Upper lobe of left lung (tissue), 4 donors: Measurements from ENCODE around the gene RHOG.

Source experiments
- POLR2A ChIP-seq, 4 donors: fragments of 450-650 bp; IDR thresholded peaks; one replicate each; pipeline ENCODE4 v1.5.1; 2016 to 2017; ENCODE audit warnings: antibody characterized with exemption in 4 of 4, mild to moderate bottlenecking in 2 of 4
- POLR2AphosphoS5 ChIP-seq, 2 donors: sonication (generic); formaldehyde crosslinking; IDR thresholded peaks; one replicate each; pipeline ENCODE4 v1.5.1; 2017; ENCODE audit warnings: antibody characterized with exemption in 2 of 2
- TF ChIP-seq, protein P1 (sequence below), 6 experiments: fragments of 450-650 bp in 4 of 6; fragments of 200-600 bp in 2 of 6; sonication (generic) in 2 of 6; IDR thresholded peaks; one replicate each; pipeline ENCODE4 v1.5.1; 2016 to 2019; ENCODE audit warnings: antibody characterized with exemption in 6 of 6

DNA sequence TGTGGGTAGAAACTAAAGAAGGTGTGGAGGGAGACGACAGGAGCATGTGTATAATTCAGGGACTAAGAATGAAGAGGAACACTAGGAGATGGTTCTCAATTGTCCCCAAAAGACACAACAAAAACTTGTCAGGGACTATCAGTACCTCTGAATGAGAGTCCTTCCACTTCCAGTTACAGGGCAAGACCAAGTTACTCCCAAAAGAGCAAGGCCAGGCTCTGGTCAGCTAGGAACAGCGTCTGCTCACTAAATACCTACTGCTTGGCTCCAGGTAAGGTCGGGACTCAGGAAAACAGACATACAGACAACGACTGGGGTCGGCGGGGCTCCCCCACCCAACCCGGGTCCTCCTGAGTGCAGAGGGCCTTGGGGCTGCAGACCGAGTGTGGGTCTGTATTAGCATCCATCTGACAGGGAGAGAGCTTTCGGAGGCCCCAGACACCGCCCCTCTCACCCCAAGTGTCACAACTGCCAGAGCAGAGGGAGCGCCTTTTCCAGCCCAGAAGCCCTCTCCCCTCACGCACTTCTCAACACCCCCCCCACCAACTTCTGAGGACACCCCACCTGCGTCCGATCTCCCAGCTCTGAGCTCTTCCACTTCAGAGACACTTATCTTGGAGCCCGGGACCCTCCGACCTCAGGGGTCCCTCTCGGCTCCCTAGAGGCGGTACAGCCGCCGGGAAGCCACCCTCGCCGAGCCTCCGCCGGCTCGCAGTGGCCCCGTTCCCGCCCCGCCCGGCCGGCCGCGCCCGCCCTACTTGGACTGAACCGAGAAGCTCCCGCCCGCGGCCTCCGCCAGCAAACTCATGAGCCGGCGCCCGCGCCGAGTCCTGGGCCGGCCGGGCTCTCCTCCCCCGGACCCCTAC lies 522 bp downstream of the RHOG start:
- TF ChIP-seq POLR2A (IDR thresholded peaks at IDR 0.05) (no peak), POLR2AphosphoS5 (IDR thresholded peaks at IDR 0.05) (no peak)
- TF ChIP-seq, protein P1, sequence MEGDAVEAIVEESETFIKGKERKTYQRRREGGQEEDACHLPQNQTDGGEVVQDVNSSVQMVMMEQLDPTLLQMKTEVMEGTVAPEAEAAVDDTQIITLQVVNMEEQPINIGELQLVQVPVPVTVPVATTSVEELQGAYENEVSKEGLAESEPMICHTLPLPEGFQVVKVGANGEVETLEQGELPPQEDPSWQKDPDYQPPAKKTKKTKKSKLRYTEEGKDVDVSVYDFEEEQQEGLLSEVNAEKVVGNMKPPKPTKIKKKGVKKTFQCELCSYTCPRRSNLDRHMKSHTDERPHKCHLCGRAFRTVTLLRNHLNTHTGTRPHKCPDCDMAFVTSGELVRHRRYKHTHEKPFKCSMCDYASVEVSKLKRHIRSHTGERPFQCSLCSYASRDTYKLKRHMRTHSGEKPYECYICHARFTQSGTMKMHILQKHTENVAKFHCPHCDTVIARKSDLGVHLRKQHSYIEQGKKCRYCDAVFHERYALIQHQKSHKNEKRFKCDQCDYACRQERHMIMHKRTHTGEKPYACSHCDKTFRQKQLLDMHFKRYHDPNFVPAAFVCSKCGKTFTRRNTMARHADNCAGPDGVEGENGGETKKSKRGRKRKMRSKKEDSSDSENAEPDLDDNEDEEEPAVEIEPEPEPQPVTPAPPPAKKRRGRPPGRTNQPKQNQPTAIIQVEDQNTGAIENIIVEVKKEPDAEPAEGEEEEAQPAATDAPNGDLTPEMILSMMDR (IDR thresholded peaks at IDR 0.05), result no peak
